ENCODE data around the gene PICK1. TPM values are rescaled to one million over a fixed set of nuclear protein-coding genes. Genes with fewer than 3 reads are reported as not detected.

Gene PICK1
- total RNA-seq, 6 donors from 2014 or later: 31.6 to 189 (median 50.3) TPM

DNA sequence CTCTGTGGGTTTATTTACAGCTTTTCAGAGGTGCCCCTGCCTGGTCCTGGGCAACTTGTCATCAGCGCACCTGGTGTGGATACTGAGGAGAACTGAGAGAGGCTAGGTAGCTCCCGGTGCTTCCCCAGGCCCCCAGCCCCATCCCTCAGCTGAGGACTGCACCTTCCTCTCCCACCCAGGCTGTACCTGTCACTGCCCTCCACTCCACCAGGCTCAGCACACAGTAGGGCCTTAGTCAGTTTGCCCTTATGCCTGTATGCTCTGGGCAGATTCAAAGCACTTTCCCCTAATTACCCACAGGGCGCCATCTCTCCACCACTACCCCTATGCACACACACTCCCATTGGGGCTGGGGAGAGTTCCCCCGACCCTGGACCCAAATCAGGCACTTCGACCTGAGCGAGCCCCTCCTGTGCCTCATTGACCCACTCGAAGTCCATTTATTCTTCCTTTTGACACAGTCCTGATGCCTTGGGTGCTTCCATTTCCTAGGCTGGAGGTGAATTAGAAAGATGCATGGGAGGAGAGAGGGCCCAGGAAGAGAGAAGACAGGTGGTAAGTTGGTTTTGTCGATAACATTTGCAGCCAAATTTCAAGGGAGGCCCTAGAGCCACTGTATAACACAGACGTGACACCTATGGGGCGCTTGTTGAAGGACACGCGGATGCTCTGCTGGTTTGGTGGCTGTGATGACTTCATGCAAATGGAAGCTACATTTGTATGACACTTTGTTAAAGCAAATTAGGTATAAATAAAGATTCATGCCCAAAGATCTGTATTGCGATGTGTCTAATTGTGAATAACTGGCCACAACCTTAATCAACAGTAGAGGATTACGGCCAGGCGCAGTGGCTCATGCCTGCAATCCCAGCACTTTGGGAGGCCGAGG, 13.8 kb upstream of the PICK1 start:
- Histone ChIP-seq H3K27ac (no peak overlapping the region), H3K36me3 (no peaks in the 10 kb centered on the region), H3K4me3 (no peak overlapping the region), H3K9me3 (no peaks in the 10 kb centered on the region), H3K27me3 (no peaks in the 10 kb centered on the region), H3K4me1 (peaks cover 6 to 14% (median 10%) of the 10 kb centered on the region in 4 donors)
- 91 to 96% methylated on average over 15 of the region's 16 CpGs for WGBS, 2 donors
- ATAC-seq (ENCODE audit: low FRiP score in 2 of 2) (no peak), DNase-seq (no peak)
- TF ChIP-seq, protein P1, sequence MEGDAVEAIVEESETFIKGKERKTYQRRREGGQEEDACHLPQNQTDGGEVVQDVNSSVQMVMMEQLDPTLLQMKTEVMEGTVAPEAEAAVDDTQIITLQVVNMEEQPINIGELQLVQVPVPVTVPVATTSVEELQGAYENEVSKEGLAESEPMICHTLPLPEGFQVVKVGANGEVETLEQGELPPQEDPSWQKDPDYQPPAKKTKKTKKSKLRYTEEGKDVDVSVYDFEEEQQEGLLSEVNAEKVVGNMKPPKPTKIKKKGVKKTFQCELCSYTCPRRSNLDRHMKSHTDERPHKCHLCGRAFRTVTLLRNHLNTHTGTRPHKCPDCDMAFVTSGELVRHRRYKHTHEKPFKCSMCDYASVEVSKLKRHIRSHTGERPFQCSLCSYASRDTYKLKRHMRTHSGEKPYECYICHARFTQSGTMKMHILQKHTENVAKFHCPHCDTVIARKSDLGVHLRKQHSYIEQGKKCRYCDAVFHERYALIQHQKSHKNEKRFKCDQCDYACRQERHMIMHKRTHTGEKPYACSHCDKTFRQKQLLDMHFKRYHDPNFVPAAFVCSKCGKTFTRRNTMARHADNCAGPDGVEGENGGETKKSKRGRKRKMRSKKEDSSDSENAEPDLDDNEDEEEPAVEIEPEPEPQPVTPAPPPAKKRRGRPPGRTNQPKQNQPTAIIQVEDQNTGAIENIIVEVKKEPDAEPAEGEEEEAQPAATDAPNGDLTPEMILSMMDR (IDR thresholded peaks at IDR 0.05): no peak
- TF ChIP-seq EP300 (IDR thresholded peaks at IDR 0.05) (no peak), POLR2A (IDR thresholded peaks at IDR 0.05) (no peak), POLR2AphosphoS5 (IDR thresholded peaks at IDR 0.05) (no peak)

DNA sequence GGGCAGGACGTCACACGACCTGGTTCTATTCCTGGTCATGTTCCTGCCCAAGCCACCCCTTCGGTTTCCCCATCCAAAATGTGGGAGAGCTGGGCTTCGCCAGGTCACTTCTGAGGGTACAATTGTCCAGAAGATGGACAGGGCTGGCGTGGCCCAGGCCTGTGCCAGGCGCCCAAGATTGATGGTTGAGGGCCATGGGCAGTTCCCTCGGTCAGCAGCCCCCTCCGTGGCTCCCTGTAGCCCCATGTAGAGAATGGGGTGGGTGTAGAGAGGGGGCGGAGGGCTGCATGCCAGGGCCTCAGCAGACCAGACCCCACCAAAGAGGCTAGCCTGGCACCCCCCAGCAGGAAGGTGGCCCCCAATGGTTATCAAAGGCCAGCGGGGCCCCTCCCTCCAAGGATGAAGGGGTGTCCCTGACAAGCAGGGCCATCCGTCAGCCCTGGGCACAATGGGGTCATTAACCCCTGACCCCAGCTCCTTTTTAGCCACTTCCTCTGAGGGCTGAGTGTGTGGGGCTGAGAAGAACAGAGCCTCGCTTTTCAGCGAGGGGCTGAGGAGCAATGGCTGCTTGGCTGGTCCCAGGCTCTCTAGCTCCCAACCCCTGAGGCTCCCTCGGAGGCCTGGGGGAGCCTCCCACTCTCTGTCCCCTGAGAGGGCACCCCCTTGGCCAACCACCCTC, 11.0 kb upstream of the PICK1 start:
- ATAC-seq (ENCODE audit: low FRiP score in 2 of 2) (no peak), DNase-seq (no peak)
- no peak overlapping the region for H3K4me3 ChIP-seq
- 69 to 76% methylated on average over 8 to 12 of the region's 14 CpGs for WGBS, 2 donors
- TF ChIP-seq, protein P1 (IDR thresholded peaks at IDR 0.05): no peak
- TF ChIP-seq EP300 (IDR thresholded peaks at IDR 0.05) (no peak), POLR2AphosphoS5 (IDR thresholded peaks at IDR 0.05) (no peak), POLR2A (IDR thresholded peaks at IDR 0.05) (no peak)
- no peaks in the 10 kb centered on the region for H3K9me3 ChIP-seq
- H3K4me1 ChIP-seq: peaks cover 6 to 14% (median 10%) of the 10 kb centered on the region in 4 donors
- no peaks in the 10 kb centered on the region for H3K36me3 ChIP-seq
- H3K27ac ChIP-seq: no peak overlapping the region
- H3K27me3 ChIP-seq: no peaks in the 10 kb centered on the region

DNA sequence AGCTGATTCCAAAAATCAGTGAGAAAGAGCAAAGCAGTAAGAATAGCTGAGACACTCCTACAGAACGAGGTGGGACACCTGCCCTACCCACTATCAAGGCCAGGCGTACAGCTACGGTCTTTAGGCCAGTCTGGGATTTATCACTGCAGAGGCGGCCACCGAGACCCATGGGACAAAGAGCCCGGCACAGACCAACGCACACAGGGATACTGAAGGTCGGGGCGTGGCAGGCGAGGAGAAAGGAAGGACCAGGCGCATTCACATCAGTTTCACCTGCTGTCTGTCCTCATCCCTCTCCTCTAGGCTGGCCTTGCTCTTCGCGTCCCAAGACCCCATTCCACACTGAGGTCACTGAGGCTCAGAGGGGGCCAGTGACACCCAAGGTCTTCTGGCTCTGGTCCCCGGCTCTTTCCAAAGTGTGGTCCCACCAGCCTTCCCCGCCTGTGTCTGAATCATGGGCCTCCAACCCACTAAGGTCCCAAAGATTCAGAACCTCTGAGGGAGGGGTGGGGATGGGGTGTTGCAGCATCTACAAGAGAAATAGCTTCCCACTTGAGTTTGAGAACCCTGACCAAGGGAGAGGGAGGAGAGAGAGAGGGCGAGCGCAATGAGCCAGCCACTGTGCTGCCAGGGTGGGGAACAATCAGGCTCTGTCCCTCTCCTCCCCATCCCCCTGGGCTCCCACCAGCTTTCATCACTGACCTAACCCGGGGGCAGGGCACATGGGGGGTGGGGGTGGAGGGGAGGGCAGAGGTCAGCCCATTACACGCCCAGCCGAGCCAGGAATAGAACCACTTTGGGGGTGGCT, 7.2 kb upstream of the PICK1 start:
- no peak overlapping the region for H3K4me3 ChIP-seq
- TF ChIP-seq POLR2AphosphoS5 (IDR thresholded peaks at IDR 0.05): no peak
- no peak for TF ChIP-seq POLR2A (IDR thresholded peaks at IDR 0.05)
- no peak for TF ChIP-seq EP300 (IDR thresholded peaks at IDR 0.05)
- TF ChIP-seq, protein P1 (IDR thresholded peaks at IDR 0.05): no peak
- H3K27ac ChIP-seq: no peak overlapping the region
- WGBS, 2 donors: 85% methylated on average over 17 to 20 of the region's 20 CpGs
- no peak for ATAC-seq (ENCODE audit: low FRiP score in 2 of 2)
- no peaks in the 10 kb centered on the region for H3K9me3 ChIP-seq
- H3K4me1 ChIP-seq: peaks cover 0 to 7% (median 5%) of the 10 kb centered on the region in 4 donors
- H3K36me3 ChIP-seq: no peaks in the 10 kb centered on the region
- DNase-seq: no peak
- H3K27me3 ChIP-seq: no peaks in the 10 kb centered on the region

DNA sequence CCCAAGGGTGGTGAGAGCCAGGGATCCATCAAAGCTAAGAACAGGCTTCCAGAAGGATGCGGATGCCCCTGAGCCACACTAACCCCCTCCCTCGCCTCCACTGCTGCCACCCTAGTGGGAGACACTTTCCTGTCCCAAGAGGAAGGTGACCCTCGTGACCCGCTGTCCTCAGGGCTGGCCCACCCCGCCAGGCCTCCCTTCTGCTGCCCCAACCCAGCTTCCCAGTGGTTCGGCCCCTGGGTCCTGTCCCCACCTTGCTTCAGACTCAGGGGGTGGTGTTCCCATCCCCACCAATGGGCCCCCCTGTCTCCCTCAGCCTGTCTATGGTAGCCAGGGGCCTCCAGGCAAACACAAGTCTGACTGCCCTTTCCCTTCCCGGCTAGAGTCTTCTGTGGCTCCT, 6.5 kb upstream of the PICK1 start:
- H3K27me3 ChIP-seq: no peaks in the 10 kb centered on the region
- no peaks in the 10 kb centered on the region for H3K36me3 ChIP-seq
- no peaks in the 10 kb centered on the region for H3K9me3 ChIP-seq
- WGBS, 2 donors: 91 to 95% methylated on average over 7 of the region's 7 CpGs
- DNase-seq: no peak
- peaks cover 0 to 7% (median 5%) of the 10 kb centered on the region in 4 donors for H3K4me1 ChIP-seq
- H3K27ac ChIP-seq: no peak overlapping the region
- TF ChIP-seq POLR2A (IDR thresholded peaks at IDR 0.05): no peak
- no peak for TF ChIP-seq POLR2AphosphoS5 (IDR thresholded peaks at IDR 0.05)
- no peak for TF ChIP-seq EP300 (IDR thresholded peaks at IDR 0.05)
- TF ChIP-seq, protein P1 (IDR thresholded peaks at IDR 0.05): no peak
- H3K4me3 ChIP-seq: no peak overlapping the region
- ATAC-seq (ENCODE audit: low FRiP score in 2 of 2): no peak
